H1 (cell line): Measurements from ENCODE around the gene RALY. TPM values are rescaled to one million over a fixed set of nuclear protein-coding genes. Genes with fewer than 3 reads are reported as not detected.

ENCODE experiments used
- CBX5 ChIP-seq: fragments of 300-800, 300-1000 bp; sonication (generic); IDR thresholded peaks from 2 replicates; pipeline ENCODE4 v1.7.1; 2016; ENCODE audit warnings: antibody characterized with exemption, low read length, low read depth
- CEBPB ChIP-seq: IDR thresholded peaks from 2 replicates; pipeline ENCODE4 v1.6.1; 2012; ENCODE audit warnings: low read depth, low read length
- SP2 ChIP-seq: IDR thresholded peaks from 2 replicates; pipeline ENCODE4 v1.6.1; 2012; ENCODE audit warnings: mild to moderate bottlenecking, low read length, inconsistent platforms
- TAF1 ChIP-seq: IDR thresholded peaks from 2 replicates; pipeline ENCODE4 v1.6.1; 2011; ENCODE audit warnings: mild to moderate bottlenecking, low read depth, low read length
- polyA plus RNA-seq, 7 experiments: library from polyadenylated mRNA; depleted of rRNA in 3 of 7; stranded (reverse) in 5 of 7; unstranded in 2 of 7; fragments of >200 nt in 5 of 7; fragments of 200-250 nt in 2 of 7; gene quantifications; 1 replicate in 5 of 7; 2 replicates in 1 of 7; 4 replicates in 1 of 7; pipeline versions ENCODE4 v1.2.1 to v1.2.3, GENCODE V29; 2011 to 2013; ENCODE audit warnings: missing spikeins in 2 of 7, mixed read lengths in 2 of 7
- total RNA-seq: library from RNA; stranded (reverse); fragmentation: NEBNext Ultra II Directional; extraction: Animal tissue kit (Norgen Biotek cat#: 25700); gene quantifications from 2 replicates; pipeline ENCODE4 v1.2.1, GENCODE V29; 2021

The RALY gene
- total and polyA plus RNA-seq, 2 of the 8 experiments (the other 6 are each of a cell fraction or from before 2014, with no cell fraction given): 133 to 148 TPM

DNA sequence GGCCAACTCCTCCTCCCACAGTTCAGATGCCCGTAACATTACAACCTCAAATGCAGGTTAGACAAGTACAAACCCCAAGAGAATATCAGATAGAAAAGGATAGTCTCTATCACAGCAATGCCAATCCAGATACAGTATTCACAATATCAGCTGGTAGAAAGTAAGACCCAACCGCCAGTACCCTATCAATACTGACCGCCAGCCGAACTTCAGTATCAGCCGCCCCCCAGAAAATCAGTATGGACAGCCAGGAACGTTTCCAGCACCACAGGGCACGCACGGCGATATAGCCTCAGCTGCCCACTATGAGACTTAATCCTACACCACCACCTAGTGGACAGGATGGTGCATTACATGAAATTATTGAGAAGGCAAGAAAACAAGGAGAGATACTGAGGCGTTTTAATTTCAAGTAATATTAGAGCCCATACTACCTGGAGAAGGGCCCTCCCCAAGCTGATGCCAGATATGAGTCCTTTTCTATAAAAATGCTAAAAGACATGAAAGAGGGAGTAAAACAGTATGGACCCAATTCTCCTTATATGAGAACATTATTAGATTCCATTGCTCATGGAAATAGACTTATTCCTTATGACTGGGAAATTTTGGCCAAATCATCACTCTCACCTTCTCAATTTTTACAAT lies 135.9 kb downstream of the RALY start (continued):
- TF ChIP-seq TAF1: no peak
- no peak for TF ChIP-seq SP2
- TF ChIP-seq CBX5: no peak
- TF ChIP-seq CEBPB: no peak
